Measurements from ENCODE around the gene SRSF1.
A peak's percentile ranks its signal among the peaks of the same experiment; 100 is the strongest.
"Not testable (repeated sequence)": the region's sequence is repeated elsewhere in the genome, so short reads cannot be mapped to it uniquely, and the experiment has no call there.

Gene SRSF1

GRCh38 chr17:57965521-57966160 lies 41.4 kb downstream of the SRSF1 start:
- DNase-seq (ENCODE audit: low spot score), result no peak

- DNase-seq (ENCODE audit: low spot score), result no peak
Measured at GRCh38 chr17:57963149-57963511, 43.9 kb downstream of the SRSF1 start.

GRCh38 chr17:57962279-57963148 lies 44.5 kb downstream of the SRSF1 start:
- no peak for DNase-seq (ENCODE audit: low spot score)

GRCh38 chr17:57959929-57960328 lies 47.1 kb downstream of the SRSF1 start:
- DNase-seq (ENCODE audit: low spot score), result no peak

- DNase-seq (ENCODE audit: low spot score), result not testable (repeated sequence)
Measured at GRCh38 chr17:57958391-57958790, 48.7 kb downstream of the SRSF1 start.

- no peak for DNase-seq (ENCODE audit: low spot score)
Measured at GRCh38 chr17:57957886-57958285, 49.2 kb downstream of the SRSF1 start.

- no peak for DNase-seq (ENCODE audit: low spot score)
Measured at GRCh38 chr17:57957120-57957850, 49.8 kb downstream of the SRSF1 start.

GRCh38 chr17:57956291-57957119 lies 50.5 kb downstream of the SRSF1 start:
- DNase-seq (ENCODE audit: low spot score), result no peak

GRCh38 chr17:57955183-57955931 lies 51.7 kb downstream of the SRSF1 start, which contains the start of gene CUEDC1:
CUEDC1 (minus strand) TSS chr17:57955412; CDS start chr17:57885564, 69,848 bp downstream.
- DNase-seq (ENCODE audit: low spot score), result peak; percentile 92

- peak; percentile 86 for DNase-seq (ENCODE audit: low spot score)
Measured at GRCh38 chr17:57954397-57955182, 52.5 kb downstream of the SRSF1 start.

GRCh38 chr17:57953705-57954396 lies 53.2 kb downstream of the SRSF1 start:
- DNase-seq (ENCODE audit: low spot score), result no peak
